GM18867 (cell line): ENCODE results near the gene NALCN.
"Not testable (repeated sequence)": the region's sequence is repeated elsewhere in the genome, so short reads cannot be mapped to it uniquely, and the experiment has no call there.

Experiments used
- ATAC-seq: cut with Tn5 transposase; IDR thresholded peaks from one replicate; pipeline ENCODE4 v1.9.1; 2021; ENCODE audit warnings: mild to moderate bottlenecking, moderate library complexity; ENCODE audit not compliant: unreplicated experiment

NALCN gene

DNA sequence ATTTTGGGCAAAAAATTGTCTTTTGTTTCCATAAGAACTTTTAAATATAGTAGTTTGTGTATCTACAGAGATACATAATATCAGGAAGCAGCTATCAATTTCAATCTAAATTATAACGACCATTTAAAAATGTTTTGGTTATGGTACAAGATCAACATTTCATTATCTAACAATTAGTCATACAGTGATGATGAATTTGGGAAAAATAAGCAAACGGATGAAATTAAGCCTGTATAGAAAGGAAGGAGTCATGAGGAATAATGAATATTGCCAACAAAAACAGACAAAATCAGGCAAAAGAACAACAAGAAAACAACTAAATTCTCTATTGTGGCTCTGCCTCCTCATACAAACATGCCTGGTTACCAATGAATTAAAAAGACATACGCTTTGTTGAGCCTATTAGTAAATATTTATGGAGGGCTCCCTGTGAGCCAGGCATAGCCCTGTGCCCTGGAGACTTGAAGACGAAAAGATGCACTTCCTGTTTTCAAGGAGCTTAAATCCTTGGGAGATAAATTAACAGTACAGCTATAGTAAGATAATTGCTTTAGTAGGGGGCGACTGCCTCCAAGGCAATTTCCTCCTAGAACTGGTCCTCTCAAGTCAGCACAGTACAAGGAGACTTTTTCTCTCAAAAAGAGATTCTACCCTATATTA lies 73.0 kb downstream of the NALCN start:
- no peak for ATAC-seq

DNA sequence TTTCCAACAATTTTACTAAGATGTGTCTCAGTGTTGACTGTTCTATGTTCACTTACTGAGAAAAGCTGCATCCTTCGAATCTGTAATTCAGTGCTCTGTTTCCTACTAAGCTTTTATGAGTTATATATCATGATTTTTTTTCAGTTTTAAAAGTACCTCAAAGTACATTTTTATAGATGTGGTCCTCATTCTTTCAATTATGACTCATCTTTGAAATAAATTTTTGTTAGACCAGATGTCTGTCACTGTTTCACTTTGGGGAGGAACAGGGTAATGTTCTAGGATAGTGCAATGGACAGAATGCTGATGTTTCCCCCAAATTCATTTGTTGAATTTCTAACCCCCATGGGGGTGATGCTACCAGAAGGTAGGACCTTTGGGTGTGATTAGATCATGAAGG lies 74.8 kb downstream of the NALCN start:
- ATAC-seq = no peak

DNA sequence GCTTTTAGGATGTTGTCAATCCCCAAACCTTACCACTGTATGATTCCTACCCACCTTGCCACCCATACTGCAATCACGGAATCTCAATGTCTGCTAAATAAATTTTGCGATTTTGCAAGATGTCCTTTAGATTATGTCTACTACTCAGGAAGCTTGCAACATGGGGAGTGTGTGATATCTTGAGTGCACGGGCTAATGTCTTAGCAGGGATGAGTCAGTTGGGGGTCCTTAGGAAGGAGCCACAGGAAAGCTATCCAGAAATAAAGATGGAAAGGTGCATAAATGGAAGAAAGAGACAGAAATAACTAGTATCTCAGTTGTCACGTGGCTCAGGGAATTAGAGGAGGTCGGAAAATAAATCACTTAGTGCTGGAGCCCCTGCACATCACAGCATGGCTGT lies 77.1 kb downstream of the NALCN start:
- no peak for ATAC-seq

DNA sequence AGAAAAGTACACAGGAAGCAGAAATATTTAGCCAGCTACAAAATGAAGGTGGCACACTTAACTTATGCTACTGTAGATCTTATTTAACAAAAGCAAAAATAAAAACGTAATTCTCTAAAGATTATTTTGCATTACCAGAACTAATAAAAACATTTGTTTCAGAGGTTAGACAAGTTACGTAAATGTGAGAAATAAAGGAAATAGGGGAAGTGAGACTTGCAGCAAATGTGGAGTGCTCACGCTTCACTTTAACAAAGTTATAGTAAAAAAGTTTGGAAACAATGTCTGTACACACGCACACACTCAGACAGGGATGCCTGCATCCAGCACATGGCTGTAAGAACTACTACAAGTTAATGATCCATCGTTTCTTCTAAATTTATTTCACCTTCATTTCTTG lies 83.7 kb downstream of the NALCN start:
- ATAC-seq = no peak

DNA sequence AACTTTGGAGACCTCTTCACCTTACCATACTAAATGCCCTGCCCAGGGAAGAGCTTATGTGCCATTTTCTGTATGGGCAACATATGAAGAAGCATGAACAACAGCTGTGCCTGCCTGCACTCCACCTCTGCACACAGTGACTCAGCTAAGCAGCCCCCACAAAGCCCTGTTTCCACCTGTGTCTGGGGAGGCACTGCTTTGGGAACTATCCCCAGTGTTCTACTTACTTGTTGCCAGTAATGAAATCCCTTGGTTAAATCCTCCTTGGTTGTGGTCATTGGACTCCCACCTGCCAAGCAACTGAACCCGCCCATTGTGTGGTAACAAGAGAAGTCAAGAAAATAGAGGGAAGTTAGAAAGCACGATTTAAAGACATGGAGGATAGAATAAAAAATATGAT lies 84.6 kb downstream of the NALCN start:
- no peak for ATAC-seq

DNA sequence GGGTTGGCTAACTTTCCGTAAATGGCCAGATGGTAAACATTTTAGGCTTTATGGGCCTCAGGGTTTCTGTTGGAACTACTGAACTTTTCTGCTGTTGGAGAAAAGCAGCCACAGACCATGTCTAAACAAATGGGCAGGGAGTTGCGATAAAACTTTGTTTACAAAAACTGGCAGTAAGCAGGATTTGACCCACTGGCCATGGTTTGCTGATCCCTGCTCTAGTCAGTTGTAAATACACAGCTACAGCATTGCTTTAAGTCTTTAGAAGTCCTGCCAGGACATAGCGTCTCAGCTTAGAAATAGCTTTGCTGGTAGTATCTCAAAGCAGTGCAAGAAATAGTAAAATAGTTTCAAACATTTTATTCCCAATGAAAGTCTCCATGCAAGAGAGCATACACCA lies 88.4 kb downstream of the NALCN start:
- ATAC-seq = no peak

DNA sequence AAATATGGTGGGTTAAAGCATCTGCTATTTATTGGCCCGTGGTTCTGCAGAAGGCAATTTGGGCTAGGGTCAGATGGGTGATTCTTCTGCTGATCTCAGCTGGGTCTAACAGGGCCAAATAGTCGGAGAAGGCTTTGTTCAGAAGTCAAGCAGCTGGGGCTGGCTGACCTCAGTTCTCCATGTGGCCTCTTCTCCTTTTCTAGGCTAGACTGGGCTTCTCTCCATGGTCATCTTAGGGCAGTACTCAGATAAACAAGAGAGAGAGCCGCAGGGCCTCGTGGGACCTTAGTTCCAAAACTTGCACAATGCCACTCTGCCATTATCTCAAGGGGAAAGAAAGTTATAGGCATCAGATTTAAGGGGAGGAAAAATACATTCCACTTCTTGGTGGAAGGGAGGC lies 89.6 kb downstream of the NALCN start:
- no peak for ATAC-seq

DNA sequence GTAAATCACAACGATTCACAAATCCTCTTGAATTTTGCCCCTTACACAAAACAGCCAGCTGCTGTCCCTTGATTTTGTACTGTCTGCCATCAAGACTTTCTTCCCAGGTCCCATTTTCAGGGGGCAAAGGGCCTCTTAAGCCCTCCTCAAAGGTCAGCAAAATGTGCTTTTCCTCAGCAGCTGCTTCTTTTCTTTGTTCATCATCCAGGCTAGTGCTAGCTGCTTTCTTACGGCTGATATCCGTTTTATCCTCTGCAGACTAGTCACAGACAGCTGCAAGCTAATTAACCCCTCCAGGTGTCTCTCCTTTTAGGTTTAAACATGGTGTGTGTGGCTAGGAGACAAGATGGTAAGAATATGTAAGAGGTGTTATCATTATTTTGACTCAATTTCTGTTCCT lies 90.9 kb downstream of the NALCN start:
- ATAC-seq = no peak

DNA sequence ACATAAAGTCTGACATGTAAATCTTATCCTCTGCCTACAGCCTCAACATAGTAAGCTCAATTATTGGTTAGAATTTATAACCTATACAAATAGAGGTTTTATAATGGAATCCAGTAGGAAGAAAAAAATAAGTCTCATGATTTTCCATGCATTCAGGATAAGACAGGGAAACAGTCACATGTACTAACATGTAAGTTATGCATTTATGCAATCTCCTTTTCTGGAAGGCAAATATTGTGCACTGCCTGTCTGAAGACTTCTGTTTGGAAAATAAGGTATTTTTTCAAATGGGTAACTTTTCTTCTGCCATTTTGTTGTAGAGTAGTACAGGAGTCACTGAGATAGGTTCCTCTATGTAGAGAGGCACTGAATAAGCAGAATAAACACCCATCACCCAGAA lies 92.7 kb downstream of the NALCN start:
- ATAC-seq = no peak

DNA sequence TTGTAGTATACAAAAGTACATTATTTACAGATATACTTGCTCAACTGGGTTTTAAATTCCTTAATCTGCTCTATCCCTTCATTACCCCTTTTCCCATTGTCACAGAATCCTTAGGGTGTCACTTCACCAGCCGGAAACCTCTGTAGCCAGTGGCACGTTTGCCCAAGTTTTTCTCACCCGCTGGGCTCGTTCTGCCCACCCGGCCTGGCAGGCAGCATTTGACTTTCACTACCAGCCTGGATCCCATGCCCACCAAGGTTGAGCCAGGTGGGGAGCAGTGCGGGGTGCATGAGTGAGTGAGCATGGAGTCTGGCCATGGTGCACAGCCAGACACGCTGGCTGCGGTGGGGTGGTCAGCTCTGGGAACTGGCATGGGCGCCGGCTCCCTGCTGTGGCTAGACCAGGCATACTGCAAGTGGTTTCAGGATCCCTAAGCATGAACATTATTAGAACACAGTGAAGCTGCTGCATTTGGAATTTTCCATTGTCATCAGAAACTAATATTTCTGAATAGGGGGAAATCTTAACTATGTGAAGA lies 98.3 kb downstream of the NALCN start:
- ATAC-seq = no peak

DNA sequence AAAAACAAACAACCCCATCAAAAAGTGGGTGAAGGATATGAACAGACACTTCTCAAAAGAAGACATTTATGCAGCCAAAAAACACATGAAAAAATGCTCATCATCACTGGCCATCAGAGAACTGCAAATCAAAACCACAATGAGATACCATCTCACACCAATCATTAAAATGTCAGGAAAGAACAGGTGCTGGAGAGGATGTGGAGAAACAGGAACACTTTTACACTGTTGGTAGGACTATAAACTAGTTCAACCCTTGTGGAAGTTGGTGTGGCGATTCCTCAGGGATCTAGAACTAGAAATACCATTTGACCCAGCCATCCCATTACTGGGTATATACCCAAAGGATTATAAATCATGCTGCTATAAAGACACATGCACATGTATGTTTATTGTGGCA lies 102.8 kb downstream of the NALCN start:
- ATAC-seq = not testable (repeated sequence)

DNA sequence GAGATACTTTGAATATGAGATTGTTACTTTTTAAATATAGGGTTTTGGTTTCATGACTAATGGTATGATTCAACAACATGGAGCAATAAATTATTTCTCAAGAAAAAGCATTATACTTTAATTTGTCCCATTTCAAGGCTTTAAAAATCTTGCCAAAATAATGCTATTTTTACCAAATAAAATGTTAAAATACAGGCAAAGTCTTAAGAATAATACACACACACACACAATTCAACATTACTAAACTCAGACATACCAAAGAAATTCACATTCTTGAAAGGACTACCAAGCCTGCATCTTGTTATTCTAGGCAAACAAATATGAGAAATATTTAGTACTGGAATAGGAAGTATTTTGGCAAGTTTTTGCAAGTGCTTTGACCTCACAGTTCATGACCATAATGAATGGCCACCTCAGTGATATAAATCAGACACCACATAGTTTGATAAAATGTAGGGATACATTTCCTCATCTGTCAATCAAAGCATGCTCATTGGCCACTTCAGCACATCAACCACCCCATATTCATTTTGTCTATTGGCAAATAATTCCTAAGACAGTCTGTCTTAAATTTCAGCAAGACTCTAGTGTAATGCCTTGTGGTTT lies 107.2 kb downstream of the NALCN start:
- ATAC-seq = no peak

DNA sequence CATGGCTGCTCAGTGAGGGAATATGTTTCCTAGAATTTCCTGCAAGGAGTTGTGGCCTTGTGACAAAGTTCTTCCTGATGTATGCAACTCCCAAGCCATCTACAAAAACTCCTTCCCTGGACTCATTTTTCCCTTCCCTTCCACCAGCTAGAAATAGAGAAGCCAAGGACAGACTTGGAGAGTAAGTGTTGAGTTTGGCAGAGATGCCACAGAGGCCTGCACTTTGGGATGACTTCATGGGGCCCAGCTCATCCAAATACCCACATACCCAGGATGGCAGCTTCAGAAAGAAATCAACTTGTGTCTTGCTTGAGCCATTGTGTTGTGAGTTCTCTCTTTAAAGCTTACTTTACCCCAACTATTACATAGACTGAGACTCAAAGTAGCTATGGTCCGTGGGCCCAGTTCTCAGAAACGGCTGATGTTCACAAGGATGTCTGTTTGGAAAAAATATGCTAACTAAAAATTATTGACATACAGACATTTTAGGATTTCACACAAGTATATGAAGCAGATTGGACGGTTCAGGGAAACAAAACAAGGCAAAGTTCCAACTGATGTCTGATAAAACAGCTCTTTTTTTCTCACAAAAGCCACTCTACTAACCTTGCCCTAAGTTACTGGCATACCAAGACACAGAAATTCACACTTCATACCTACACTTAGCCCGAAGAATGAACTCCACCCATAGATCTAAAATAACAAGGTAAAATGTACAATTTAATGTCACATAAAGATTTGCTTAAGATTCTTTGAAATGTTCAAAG lies 107.9 kb downstream of the NALCN start:
- ATAC-seq = no peak

DNA sequence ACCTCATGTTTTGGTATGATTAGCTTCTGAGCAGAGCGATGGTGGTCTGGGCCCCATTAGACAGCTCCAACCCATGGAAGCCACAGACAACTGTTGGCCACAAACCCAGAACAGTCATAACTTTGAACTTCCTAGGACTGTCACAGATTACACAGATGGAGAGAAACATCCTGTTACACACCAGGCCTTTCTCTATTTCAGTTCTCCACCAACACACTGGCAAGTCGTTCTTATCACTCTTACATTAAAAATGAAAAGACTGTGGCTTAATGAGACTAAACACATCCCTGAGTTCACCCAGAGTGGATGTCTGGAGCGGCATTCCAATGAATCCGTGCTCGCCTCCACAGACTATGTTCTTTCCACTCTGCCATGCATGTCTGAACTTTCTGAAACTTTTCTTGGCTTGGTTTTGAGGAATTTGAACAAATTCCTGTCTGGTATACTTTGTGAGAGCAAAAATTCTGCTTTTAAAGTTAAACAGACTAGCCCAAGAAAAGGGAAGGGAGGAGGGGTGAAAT lies 109.1 kb downstream of the NALCN start:
- no peak for ATAC-seq

DNA sequence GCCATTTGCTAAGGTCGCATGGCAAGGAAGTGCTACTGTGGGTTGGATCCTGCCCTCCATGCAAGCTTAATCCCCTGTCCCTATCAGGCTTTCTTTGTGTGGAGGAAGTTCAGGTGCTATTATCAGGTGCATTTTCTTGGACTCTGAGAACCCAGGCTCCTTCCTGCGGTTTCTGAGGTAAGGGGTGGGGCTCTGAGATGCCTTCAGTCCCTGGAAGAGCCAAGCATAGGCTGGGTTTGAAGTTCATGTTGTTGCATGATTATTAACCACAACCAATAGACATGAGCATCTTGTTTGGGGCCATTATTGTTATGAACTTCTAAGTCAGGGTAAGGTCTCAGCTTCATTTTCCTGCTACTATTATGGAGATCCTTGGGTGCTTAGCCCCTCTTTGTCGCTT lies 109.5 kb downstream of the NALCN start:
- no peak for ATAC-seq

DNA sequence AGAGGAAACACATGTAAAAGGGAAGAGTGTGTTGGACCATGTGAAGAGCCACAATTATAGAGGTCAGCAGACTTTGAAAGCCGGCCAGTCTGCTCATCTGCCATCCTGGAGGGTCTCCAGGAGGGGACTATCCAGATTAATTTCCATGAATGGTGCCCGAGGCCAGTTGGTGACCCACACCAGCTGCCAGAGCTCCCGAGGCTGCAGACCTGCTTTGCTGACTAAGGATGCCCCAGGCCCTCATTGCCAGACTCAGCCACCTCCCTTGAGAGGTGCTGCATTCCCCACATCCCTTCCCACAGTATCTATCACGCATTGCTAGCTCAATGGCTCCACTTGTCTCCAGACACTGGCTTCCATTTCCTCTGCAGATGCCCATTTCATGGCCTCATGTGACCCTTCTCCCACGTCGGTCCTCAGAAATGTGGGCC lies 110.3 kb downstream of the NALCN start:
- ATAC-seq = no peak

DNA sequence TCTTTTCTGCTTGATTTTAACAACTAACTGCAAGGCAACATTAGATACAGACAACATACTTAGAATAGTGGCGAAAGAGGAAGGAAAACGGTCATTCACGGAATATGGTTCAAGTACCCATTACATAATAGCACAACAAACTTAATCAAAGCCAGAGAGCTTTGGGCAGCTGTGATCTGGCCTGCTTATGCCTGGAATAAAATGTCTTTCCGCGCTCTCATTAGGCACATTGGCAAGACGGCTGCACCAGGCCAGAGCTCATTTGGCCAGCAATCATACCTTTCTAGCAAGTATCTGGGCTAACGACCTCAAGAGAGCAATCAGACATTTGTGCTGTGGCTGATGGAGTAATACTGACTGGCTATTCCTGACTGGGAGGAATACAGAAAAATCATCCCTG lies 112.8 kb downstream of the NALCN start:
- no peak for ATAC-seq

DNA sequence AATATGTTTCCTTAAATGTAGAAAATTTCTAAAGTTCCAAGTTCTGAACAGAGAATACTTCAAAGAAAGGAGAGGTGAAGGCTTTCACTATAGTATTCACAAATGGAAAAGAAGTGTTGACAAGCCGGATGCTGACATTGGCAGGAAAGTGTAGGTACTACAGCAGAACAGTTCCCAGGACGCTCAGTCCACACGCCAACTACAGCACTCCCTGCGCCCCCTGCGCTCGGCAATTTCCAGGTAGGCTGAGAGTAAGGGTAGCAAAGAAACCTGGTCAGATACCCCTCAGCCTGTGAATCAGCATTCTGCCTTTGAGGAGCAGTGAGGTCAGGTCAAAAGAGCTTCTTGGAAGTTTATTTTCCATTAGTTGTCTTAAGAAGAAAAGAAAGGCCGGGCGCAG lies 115.3 kb downstream of the NALCN start:
- no peak for ATAC-seq

DNA sequence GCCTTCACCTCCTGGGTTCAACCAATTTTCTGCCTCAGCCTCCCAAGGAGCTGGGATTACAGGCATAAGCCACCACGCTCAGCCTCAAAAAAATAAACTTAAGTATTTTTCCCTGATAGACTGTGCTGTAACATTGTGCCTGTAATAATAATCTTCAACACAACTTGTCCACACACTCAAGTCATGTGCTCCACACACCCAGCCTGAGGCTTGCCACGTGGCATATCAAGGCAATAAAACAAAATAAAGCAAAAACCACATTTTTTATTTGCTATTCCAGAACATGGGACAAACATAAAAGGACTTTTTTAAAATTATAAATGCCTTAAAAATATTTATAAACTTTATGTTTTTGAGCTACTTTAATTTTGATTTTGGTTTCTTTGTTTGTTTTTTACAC lies 115.8 kb downstream of the NALCN start:
- no peak for ATAC-seq

DNA sequence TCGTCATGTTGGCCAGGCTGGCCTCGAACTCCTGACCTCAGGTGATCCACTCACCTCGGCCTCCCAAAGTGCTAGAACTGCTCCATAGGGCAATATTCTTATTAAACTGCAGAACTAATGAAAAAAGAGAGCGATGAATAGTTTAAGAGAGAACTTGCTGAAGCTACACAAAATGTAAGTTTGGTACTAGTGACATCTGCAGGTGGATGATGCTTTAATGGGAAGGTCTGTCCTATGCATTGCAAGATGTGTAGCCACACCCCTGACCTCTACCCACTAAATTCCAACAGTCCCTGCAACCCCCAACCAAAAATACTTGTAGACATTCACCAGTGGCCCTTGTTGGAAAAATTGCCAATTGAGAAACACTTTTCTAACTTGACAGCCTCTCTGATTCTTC lies 117.8 kb downstream of the NALCN start:
- ATAC-seq = no peak

DNA sequence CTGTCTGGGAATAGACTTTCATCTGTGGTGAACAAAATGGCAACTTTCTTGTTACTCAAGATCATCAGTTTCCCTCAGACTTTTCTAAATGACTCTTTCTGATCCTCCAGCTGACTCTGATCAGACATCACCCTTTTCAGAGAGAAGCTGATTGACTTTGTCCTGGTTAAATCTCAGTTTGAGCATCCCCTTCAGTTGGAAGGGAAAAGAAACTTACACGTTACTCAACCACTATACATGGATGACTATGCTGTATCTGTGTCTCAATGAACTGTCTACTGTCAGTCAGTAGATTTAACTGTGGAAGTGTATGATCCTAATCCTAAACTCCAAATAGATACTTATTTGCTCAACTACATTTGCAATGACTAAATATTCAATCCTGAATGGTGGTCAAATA lies 118.5 kb downstream of the NALCN start:
- ATAC-seq = no peak

DNA sequence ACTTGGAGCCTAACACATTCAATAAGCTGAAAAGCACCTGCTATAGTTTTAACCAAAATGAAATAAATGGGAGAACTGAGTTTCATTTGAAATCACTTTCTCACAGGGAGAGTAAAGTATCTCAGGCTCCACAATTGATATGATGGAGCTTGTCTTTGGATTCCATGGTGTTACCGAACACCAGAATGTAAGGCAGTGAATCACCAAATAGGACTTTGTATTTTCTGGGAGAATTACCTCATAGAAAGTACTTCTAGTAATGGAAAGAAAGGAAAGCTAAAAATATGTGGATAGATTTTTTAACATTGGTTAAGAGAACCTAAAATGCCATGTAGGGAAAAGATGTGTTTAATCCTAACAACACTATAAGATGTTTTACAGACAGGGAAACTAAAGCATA lies 123.6 kb downstream of the NALCN start:
- no peak for ATAC-seq
